H1 (cell line): ENCODE results near the gene RAB40B. TPM values are rescaled to one million over a fixed set of nuclear protein-coding genes. Genes with fewer than 3 reads are reported as not detected.

Experiments
- KDM5A ChIP-seq: fragments of 200-600 bp; IDR thresholded peaks from 2 replicates; pipeline ENCODE4 v1.7.1; 2012; ENCODE audit warnings: mild to moderate bottlenecking, low read length, inconsistent platforms, mixed read lengths
- MAFK ChIP-seq: IDR thresholded peaks from 2 replicates; pipeline ENCODE4 v1.6.1; 2012; ENCODE audit warnings: low read depth, mild to moderate bottlenecking, improper control_type of control experiment, low read length
- NRF1 ChIP-seq: IDR thresholded peaks from 2 replicates; pipeline ENCODE4 v1.6.1; 2011; ENCODE audit warnings: mild to moderate bottlenecking, low read depth, low read length, improper control_type of control experiment
- RAD21 ChIP-seq, 2 experiments: IDR thresholded peaks in 1 of 2; conservative IDR thresholded peaks in 1 of 2; 2 replicates each; pipeline ENCODE4 v1.6.1; 2011; ENCODE audit warnings: low read depth in 2 of 2, low read length in 2 of 2, improper control_type of control experiment in 1 of 2, inconsistent platforms in 1 of 2, mild to moderate bottlenecking in 1 of 2, moderate library complexity in 1 of 2
- SAP30 ChIP-seq: fragments of 300-600 bp; sonication (generic); IDR thresholded peaks from 2 replicates; pipeline ENCODE4 v1.7.1; 2012; ENCODE audit warnings: low read length, moderate library complexity, mild to moderate bottlenecking, inconsistent platforms; ENCODE audit not compliant: insufficient read depth, insufficient replicate concordance
- SRF ChIP-seq: IDR thresholded peaks from 2 replicates; pipeline ENCODE4 v1.6.1; 2011; ENCODE audit warnings: mild to moderate bottlenecking, low read depth, low read length, moderate library complexity
- TCF12 ChIP-seq: IDR thresholded peaks from 2 replicates; pipeline ENCODE4 v1.6.1; 2011; ENCODE audit warnings: low read depth, mild to moderate bottlenecking, low read length
- polyA plus RNA-seq, 7 experiments: library from polyadenylated mRNA; depleted of rRNA in 3 of 7; stranded (reverse) in 5 of 7; unstranded in 2 of 7; fragments of >200 nt in 5 of 7; fragments of 200-250 nt in 2 of 7; gene quantifications; 1 replicate in 5 of 7; 2 replicates in 1 of 7; 4 replicates in 1 of 7; pipeline versions ENCODE4 v1.2.1 to v1.2.3, GENCODE V29; 2011 to 2013; ENCODE audit warnings: missing spikeins in 2 of 7, mixed read lengths in 2 of 7
- total RNA-seq: library from RNA; stranded (reverse); fragmentation: NEBNext Ultra II Directional; extraction: Animal tissue kit (Norgen Biotek cat#: 25700); gene quantifications from 2 replicates; pipeline ENCODE4 v1.2.1, GENCODE V29; 2021

RAB40B gene
- total and polyA plus RNA-seq, 2 of the 8 experiments (the other 6 are each of a cell fraction or from before 2014, with no cell fraction given), result 3.1 to 4.6 TPM

DNA sequence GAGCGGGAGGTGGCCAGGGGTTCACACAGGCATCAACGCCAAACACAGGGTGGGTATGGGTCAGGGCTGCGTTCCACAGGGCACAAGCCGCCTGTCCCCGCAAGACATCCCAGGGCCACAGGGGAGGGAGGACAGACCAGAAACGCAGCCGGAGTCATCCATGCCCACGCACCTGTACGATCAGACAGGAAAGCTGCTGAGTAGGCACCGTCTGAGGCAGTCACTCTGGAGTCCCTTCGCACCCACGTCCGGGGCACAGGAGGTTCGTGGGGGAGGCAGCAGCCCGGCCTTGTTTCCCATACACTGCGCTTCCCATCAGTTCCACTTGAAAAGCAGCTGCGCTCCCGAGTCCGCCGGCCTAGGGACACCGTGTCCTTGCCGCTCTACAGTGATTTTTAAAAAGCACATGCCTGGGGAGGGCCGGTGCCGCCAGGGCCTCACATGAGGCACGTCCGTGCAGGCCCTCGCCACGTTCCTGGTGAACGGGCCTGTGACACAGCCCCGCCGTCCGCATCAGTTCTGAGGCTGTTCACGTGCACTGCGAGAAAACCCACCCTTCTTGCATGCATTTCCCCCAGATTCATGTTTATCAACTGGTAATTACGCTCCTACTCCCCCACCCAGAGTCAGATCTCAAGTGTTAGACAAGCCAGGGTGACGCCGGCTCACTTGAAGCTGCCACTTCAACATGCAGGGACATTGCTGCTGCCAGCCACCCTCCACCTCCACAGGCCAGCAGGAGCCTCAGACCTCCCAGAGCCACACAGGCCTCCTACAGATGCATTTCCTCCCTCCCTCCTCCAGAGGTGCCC, 85.0 kb downstream of the RAB40B start (continued):
- TF ChIP-seq KDM5A, result no peak
- TF ChIP-seq NRF1, result no peak
- no peak for TF ChIP-seq TCF12
- no peak for TF ChIP-seq SRF
- no peak for TF ChIP-seq MAFK
- peak in 1 of 2 experiments; percentile 13; a peak in 1 of 4 replicates for TF ChIP-seq RAD21 (IDR thresholded peaks at IDR 0.05 in 1 of 2, conservative IDR thresholded peaks at IDR 0.05 in 1 of 2; ENCODE audit: low read depth in 2 of 2, low read length in 2 of 2)
- no peak for TF ChIP-seq SAP30
